Renal cortical epithelial cell (primary cell): ENCODE data around the gene ATP8B2. TPM values are rescaled to one million over a fixed set of nuclear protein-coding genes. Genes with fewer than 3 reads are reported as not detected.
"Not testable (repeated sequence)": the region's sequence is repeated elsewhere in the genome, so short reads cannot be mapped to it uniquely, and the experiment has no call there.

Experiments used
- DNase-seq: peaks from one replicate; pipeline ENCODE4 v3.0.0-alpha.2; 2011; ENCODE audit warnings: low read depth
- total RNA-seq: library from RNA; depleted of rRNA; stranded (reverse); fragments of >200 nt; gene quantifications from 2 replicates; pipeline ENCODE4 v1.2.3, GENCODE V29; 2014

The ATP8B2 gene
- total RNA-seq = 46.3 and 58.7 TPM in 2 replicates

- peak; percentile 49 for DNase-seq
These were observed at the start of gene ATP8B2 for GRCh38 chr1:154324669-154325582. TSS of gene ATP8B2 (plus strand) at chr1:154325525. CDS start at chr1:154328142, 2,617 bp downstream.

GRCh38 chr1:154276797-154277196 lies 48.5 kb upstream of the ATP8B2 start:
- DNase-seq = no peak

GRCh38 chr1:154287591-154287990 lies 37.7 kb upstream of the ATP8B2 start:
- DNase-seq = not testable (repeated sequence)

GRCh38 chr1:154288661-154289060 lies 36.7 kb upstream of the ATP8B2 start:
- no peak for DNase-seq

GRCh38 chr1:154290921-154291320 lies 34.4 kb upstream of the ATP8B2 start:
- no peak for DNase-seq

- DNase-seq = no peak
These were observed 29.7 kb upstream of the ATP8B2 start for GRCh38 chr1:154295408-154296235.

- DNase-seq = no peak
These were observed 23.7 kb upstream of the ATP8B2 start for GRCh38 chr1:154301582-154301981.

- peak; percentile 16 for DNase-seq
These were observed 20.5 kb upstream of the ATP8B2 start for GRCh38 chr1:154304664-154305337.

GRCh38 chr1:154306151-154306550 lies 19.2 kb upstream of the ATP8B2 start:
- DNase-seq = no peak

- not testable (repeated sequence) for DNase-seq
These were observed 17.6 kb upstream of the ATP8B2 start for GRCh38 chr1:154307670-154308270.

GRCh38 chr1:154309136-154309535 lies 16.2 kb upstream of the ATP8B2 start:
- not testable (repeated sequence) for DNase-seq

GRCh38 chr1:154312229-154313065 lies 12.9 kb upstream of the ATP8B2 start:
- not testable (repeated sequence) for DNase-seq

- DNase-seq = no peak
These were observed 12.3 kb upstream of the ATP8B2 start for GRCh38 chr1:154313066-154313356.

- not testable (repeated sequence) for DNase-seq
These were observed 11.1 kb upstream of the ATP8B2 start for GRCh38 chr1:154314226-154314625.

GRCh38 chr1:154316704-154317103 lies 8.6 kb upstream of the ATP8B2 start:
- no peak for DNase-seq

GRCh38 chr1:154318386-154318785 lies 6.9 kb upstream of the ATP8B2 start:
- no peak for DNase-seq

- no peak for DNase-seq
These were observed 4.3 kb upstream of the ATP8B2 start, which contains the start of gene AQP10 for GRCh38 chr1:154320882-154321608. TSS of gene AQP10 (plus strand) at chr1:154321093. CDS start at chr1:154321156, 63 bp downstream.

- DNase-seq = not testable (repeated sequence)
These were observed 3.8 kb upstream of the ATP8B2 start for GRCh38 chr1:154321609-154321934.

- no peak for DNase-seq
These were observed 1.8 kb upstream of the ATP8B2 start for GRCh38 chr1:154323493-154323892.

- no peak for DNase-seq
These were observed 1.1 kb upstream of the ATP8B2 start for GRCh38 chr1:154324241-154324640.
